Adrenal gland (tissue), 19 donors: ENCODE measurements around the gene SAMD4B. TPM values are rescaled to one million over a fixed set of nuclear protein-coding genes. Genes with fewer than 3 reads are reported as not detected.

Experiments
- DNase-seq, 7 donors: peaks; one replicate each; pipeline ENCODE4 v3.0.0-alpha.2; 2019 to 2020
- H3K27ac ChIP-seq, 5 donors: fragments of 200-600 bp; sonication (generic) in 4 of 5; 1 replicate in 3 of 5; 2 replicates in 2 of 5; pipeline versions ENCODE4 v1.5.1 to v1.8.0; 2016 to 2020; ENCODE audit warnings: mild to moderate bottlenecking in 1 of 5
- H3K27me3 ChIP-seq: fragments of 200-600 bp; 2 replicates; pipeline ENCODE4 v1.8.0; 2021
- H3K36me3 ChIP-seq, 2 donors: fragments of 200-600 bp; replicated peaks in 1 of 2; 1 replicate in 1 of 2; 2 replicates in 1 of 2; pipeline versions ENCODE4 v1.5.1 to v1.8.0; 2018 to 2022
- H3K4me1 ChIP-seq, 2 donors: fragments of 200-600 bp; replicated peaks in 1 of 2; 1 replicate in 1 of 2; 2 replicates in 1 of 2; pipeline versions ENCODE4 v1.5.1 to v1.8.0; 2018 to 2021
- H3K4me3 ChIP-seq, 4 donors: fragments of 200-600 bp; sonication (generic) in 3 of 4; one replicate each; pipeline ENCODE4 v1.5.1; 2016 to 2018
- H3K9me3 ChIP-seq, 3 donors: fragments of 200-600 bp; sonication (generic) in 1 of 3; replicated peaks in 1 of 3; 1 replicate in 2 of 3; 2 replicates in 1 of 3; pipeline versions ENCODE4 v1.5.1 to v1.8.0; 2016 to 2021
- POLR2A ChIP-seq, 2 donors: fragments of 450-650 bp; IDR thresholded peaks; one replicate each; pipeline ENCODE4 v1.6.1; 2017; ENCODE audit warnings: antibody characterized with exemption in 2 of 2, mild to moderate bottlenecking in 2 of 2, moderate library complexity in 1 of 2
- WGBS, 4 donors: extraction: QIAGEN DNeasy Blood & Tissue Kit in 2 of 4; methylation state at CpG; one replicate each; pipeline versions ENCODE4 v1.1.5 to v1.1.7; 2013 to 2017; 5-methylcytosine and 5-hydroxymethylcytosine counted together
- intact Hi-C, 2 donors: fragments of 100-400 bp; cut with DNase I; formaldehyde crosslinking; loops; one replicate each; pipeline versions ENCODE4 v1.14.1 to v1.15.0; 2022 to 2023
- long read RNA-seq, 10 donors: library from polyadenylated mRNA in 3 of 10; unstranded in 2 of 10; stranded (forward) in 1 of 10; transcript quantifications; one replicate each; pipeline ENCODE4 v2.0.0 and lab custom pipeline, GENCODE V29; 2021 to 2026
- polyA plus RNA-seq, 3 donors: library from polyadenylated mRNA; stranded (reverse); fragments of 200-250 nt in 2 of 3; fragments of 350-450 nt in 1 of 3; fragmentation: Illumina TruSeq in 1 of 3; extraction: RNeasy Lipid Tissue Mini Kit (QIAGEN cat#74804) in 1 of 3; gene quantifications; one replicate each; pipeline ENCODE4 v1.2.3, GENCODE V29; 2013 to 2014
- total RNA-seq, 9 donors: library from RNA; depleted of rRNA in 4 of 9; stranded (reverse); fragments of >200 nt in 4 of 9; fragments of 120-200 nt in 1 of 9; fragmentation: NEBNext Ultra II Directional in 1 of 9; extraction: Animal tissue kit (Norgen Biotek cat#: 25700) in 1 of 9; gene quantifications; one replicate each; pipeline versions ENCODE4 v1.1.0 to v1.2.4, GENCODE V29; 2013 to 2023
- TF ChIP-seq, protein P1 (sequence below), 6 experiments: fragments of 450-650 bp in 4 of 6; fragments of 200-600 bp in 2 of 6; sonication (generic) in 1 of 6; IDR thresholded peaks; 1 replicate in 5 of 6; 2 replicates in 1 of 6; pipeline versions ENCODE4 v1.5.1 to v1.8.0; 2016 to 2021; ENCODE audit warnings: antibody characterized with exemption in 6 of 6, mild to moderate bottlenecking in 2 of 6, moderate library complexity in 1 of 6
- donor health status: healthy with polysubstance abuse.
- donor health status: Bipolar disorder and iron deficiency.
- donor health status: DM: yes; HTN: yes; CAD: no.
- donor health status: DM: no; HTN: no; CAD: no.
- donor health status: DM: no; HTN: no; CAD: no.
- donor health status: DM: yes; HTN: yes; CAD: no.

SAMD4B gene
- total RNA-seq (100 to 1,000 TPM in 3 of 9 donors, 10 to 100 TPM in 6; 37.9 to 111 (median 98.5) TPM), polyA plus RNA-seq (100 to 1,000 TPM in 2 of 3 donors, 10 to 100 TPM in 1; 50.0 to 280 (median 211) TPM)
- long read RNA-seq, donor 1, transcript SAMD4B-204 (1 exons, 578 nt), result major isoform, 15 of 17 reads
- long read RNA-seq, donor 1, partial matches to known transcripts, result 0 of 17 reads
- long read RNA-seq, donor 1, other reads (novel, unspliced or antisense), result 0 of 17 reads
- long read RNA-seq, donor 2, transcript SAMD4B-204 (1 exons, 578 nt), result major isoform, 14 of 31 reads
- long read RNA-seq, donor 2, partial matches to known transcripts, result 11 of 31 reads
- long read RNA-seq, donor 2, other reads (novel, unspliced or antisense), result 0 of 31 reads
- long read RNA-seq, donor 3, transcript SAMD4B-204 (1 exons, 578 nt), result major isoform, 15 of 17 reads
- long read RNA-seq, donor 3, partial matches to known transcripts, result 0 of 17 reads
- long read RNA-seq, donor 3, other reads (novel, unspliced or antisense), result 0 of 17 reads
- long read RNA-seq, donor 4, partial matches to known transcripts, result 1 of 8 reads
- long read RNA-seq, donor 4, other reads (novel, unspliced or antisense), result 3 of 8 reads
- long read RNA-seq, donor 5, transcript SAMD4B-204 (1 exons, 578 nt), result major isoform, 10 of 122 reads
- long read RNA-seq, donor 5, partial matches to known transcripts, result 41 of 122 reads
- long read RNA-seq, donor 5, other reads (novel, unspliced or antisense), result 69 of 122 reads
- long read RNA-seq, donor 6, partial matches to known transcripts, result 1 of 4 reads
- long read RNA-seq, donor 6, other reads (novel, unspliced or antisense), result 1 of 4 reads
- long read RNA-seq, donor 7, transcript SAMD4B-211 (1 exons, 2,690 nt), result minor isoform, 6 of 31 reads
- long read RNA-seq, donor 7, transcript SAMD4B-204 (1 exons, 578 nt), result major isoform, 10 of 31 reads
- long read RNA-seq, donor 7, partial matches to known transcripts, result 13 of 31 reads
- long read RNA-seq, donor 7, other reads (novel, unspliced or antisense), result 0 of 31 reads
- long read RNA-seq, donor 8, transcript SAMD4B-204 (1 exons, 578 nt), result major isoform, 16 of 67 reads
- long read RNA-seq, donor 8, partial matches to known transcripts, result 20 of 67 reads
- long read RNA-seq, donor 8, other reads (novel, unspliced or antisense), result 28 of 67 reads
- long read RNA-seq, donor 9, transcript SAMD4B-204 (1 exons, 578 nt), result major isoform, 13 of 17 reads
- long read RNA-seq, donor 9, partial matches to known transcripts, result 0 of 17 reads
- long read RNA-seq, donor 9, other reads (novel, unspliced or antisense), result 0 of 17 reads
- long read RNA-seq, donor 10, transcript SAMD4B-204 (1 exons, 578 nt), result major isoform, 12 of 31 reads
- long read RNA-seq, donor 10, partial matches to known transcripts, result 8 of 31 reads
- long read RNA-seq, donor 10, other reads (novel, unspliced or antisense), result 5 of 31 reads

DNA sequence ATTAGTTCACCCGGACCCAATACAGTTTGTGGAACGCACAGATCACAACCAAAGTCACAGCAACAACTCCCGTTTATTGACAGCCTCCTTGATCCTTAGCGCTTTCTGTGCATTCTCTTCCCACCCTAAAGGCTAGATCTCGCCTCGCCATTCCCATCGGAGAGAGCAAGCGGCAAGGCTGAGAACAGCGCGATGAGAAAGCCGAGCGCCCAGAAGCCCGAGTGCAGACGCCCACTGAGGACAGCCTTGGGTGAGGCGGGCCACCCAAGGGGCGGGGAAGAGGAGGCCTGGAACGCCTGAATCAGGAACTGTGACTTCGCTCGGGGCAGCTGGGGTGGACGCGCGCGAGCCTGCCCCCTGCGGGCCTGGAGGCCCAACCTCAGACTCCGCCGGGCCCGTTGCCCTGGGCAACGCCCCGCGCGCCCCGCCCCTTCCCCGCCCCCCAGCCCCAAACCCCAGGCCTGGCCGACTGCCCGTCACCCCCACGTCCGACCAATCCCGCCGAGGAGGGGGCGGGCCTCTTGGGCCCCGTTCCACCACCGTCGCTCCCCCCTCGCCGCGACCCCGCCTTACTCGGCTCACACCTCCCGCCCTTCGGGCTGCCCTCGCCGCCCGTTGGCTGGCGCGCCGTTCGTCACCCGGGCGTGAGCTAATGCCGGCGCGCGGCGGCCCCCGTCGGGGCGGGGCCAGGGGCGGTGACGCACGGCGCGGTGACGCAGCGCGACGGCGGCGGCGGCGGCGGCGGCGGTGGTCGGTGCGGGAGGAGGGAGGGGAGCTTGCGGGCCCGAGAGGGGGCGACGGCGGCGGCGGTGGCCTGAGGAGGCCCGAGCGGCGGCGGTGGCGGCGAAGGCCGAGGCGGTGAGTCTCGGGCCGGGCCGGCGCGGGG, at the start of gene SAMD4B:
SAMD4B (plus strand) TSS at position 703 of the 886 bp plus-strand sequence. CDS start 14,473 bp downstream, outside the sequence.
- H3K4me1 ChIP-seq, result peaks cover 8 to 44% of the 10 kb centered on the region in 2 donors
- H3K27me3 ChIP-seq, result no peaks in the 10 kb centered on the region
- H3K27ac ChIP-seq, result peak within 1 kb of the TSS; percentile 34 to 99 (median 86)
- DNase-seq, result peak; percentile 99
- TF ChIP-seq POLR2A (IDR thresholded peaks at IDR 0.05), result peak; percentile 93 to 97
- TF ChIP-seq, protein P1, sequence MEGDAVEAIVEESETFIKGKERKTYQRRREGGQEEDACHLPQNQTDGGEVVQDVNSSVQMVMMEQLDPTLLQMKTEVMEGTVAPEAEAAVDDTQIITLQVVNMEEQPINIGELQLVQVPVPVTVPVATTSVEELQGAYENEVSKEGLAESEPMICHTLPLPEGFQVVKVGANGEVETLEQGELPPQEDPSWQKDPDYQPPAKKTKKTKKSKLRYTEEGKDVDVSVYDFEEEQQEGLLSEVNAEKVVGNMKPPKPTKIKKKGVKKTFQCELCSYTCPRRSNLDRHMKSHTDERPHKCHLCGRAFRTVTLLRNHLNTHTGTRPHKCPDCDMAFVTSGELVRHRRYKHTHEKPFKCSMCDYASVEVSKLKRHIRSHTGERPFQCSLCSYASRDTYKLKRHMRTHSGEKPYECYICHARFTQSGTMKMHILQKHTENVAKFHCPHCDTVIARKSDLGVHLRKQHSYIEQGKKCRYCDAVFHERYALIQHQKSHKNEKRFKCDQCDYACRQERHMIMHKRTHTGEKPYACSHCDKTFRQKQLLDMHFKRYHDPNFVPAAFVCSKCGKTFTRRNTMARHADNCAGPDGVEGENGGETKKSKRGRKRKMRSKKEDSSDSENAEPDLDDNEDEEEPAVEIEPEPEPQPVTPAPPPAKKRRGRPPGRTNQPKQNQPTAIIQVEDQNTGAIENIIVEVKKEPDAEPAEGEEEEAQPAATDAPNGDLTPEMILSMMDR (IDR thresholded peaks at IDR 0.05), result peak; percentile 43 to 97 (median 78)
- 0 to 2% (median 0%) methylated on average over 12 to 102 of the region's 105 CpGs for WGBS, 4 donors
- intact Hi-C loops, result no loop called here
- no peaks in the 10 kb centered on the region for H3K36me3 ChIP-seq
- no peaks in the 10 kb centered on the region for H3K9me3 ChIP-seq
- peak within 1 kb of the TSS in 3 of 4 donors; percentile 42 to 91 (median 89) for H3K4me3 ChIP-seq

- Histone ChIP-seq H3K4me1 (no peaks in the 10 kb centered on the region), H3K36me3 (no peaks in the 10 kb centered on the region), H3K9me3 (no peaks in the 10 kb centered on the region), H3K4me3 (no peak overlapping the region), H3K27me3 (peaks cover 4% of the 10 kb centered on the region), H3K27ac (no peak overlapping the region)
- no peak for TF ChIP-seq POLR2A (IDR thresholded peaks at IDR 0.05)
- no peak for DNase-seq
- WGBS, 4 donors, result 71 to 82% (median 78%) methylated on average over 4 of the region's 4 CpGs
- intact Hi-C loops, result no loop called here
Observed at GRCh38 chr19:39293394-39293793, 48.8 kb upstream of the SAMD4B start.

DNA sequence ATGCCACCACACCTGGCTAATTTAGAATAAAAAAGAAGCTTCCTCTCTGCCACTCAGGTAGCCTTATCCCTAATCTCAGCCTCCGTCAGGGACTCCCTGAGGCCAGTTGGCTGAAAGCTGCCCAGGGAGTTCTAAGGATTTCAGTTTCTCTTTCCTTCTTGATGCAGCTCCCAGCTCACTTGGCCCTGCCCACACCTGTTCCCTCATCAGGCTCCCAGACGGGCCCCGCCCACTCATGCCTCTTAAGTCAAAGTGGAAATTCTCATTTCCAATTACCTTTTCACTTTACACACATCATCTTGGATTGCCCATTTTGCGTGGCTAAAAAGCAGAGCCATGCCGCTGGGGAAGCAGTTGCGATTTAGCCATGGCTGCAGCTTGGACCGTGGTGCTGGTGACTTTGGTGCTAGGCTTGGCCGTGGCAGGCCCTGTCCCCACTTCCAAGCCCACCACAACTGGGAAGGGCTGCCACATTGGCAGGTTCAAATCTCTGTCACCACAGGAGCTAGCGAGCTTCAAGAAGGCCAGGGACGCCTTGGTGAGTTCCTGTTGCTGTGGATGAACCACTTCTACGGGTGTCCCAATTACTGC, 46.1 kb upstream of the SAMD4B start, which contains the start of gene IFNL1:
IFNL1 (plus strand) TSS at position 353 of the 591 bp plus-strand sequence; CDS start at position 368, 15 bp downstream.
- no peak within 1 kb of the TSS for H3K27ac ChIP-seq
- peaks cover 6% of the 10 kb centered on the region for H3K27me3 ChIP-seq

More for the DNA sequence above, 46.1 kb upstream of the SAMD4B start, which contains the start of gene IFNL1:
- no peak for DNase-seq
- Histone ChIP-seq H3K4me3 (no peak within 1 kb of the TSS), H3K9me3 (no peaks in the 10 kb centered on the region), H3K4me1 (no peaks in the 10 kb centered on the region), H3K36me3 (no peaks in the 10 kb centered on the region)
- TF ChIP-seq, protein P1 (IDR thresholded peaks at IDR 0.05), result no peak
- no peak for TF ChIP-seq POLR2A (IDR thresholded peaks at IDR 0.05)
- 80 to 90% (median 87%) methylated on average over 10 to 11 of the region's 11 CpGs for WGBS, 4 donors
- intact Hi-C loops, result no loop called here
